HG02610 (cell line): ENCODE measurements around the gene XRCC6.
"Not testable (repeated sequence)": the region's sequence is repeated elsewhere in the genome, so short reads cannot be mapped to it uniquely, and the experiment has no call there.

Experiments
- ATAC-seq: cut with Tn5 transposase; IDR thresholded peaks from one replicate; pipeline ENCODE4 v1.9.1; 2021; ENCODE audit warnings: mild to moderate bottlenecking, moderate library complexity; ENCODE audit not compliant: unreplicated experiment

The XRCC6 gene

DNA sequence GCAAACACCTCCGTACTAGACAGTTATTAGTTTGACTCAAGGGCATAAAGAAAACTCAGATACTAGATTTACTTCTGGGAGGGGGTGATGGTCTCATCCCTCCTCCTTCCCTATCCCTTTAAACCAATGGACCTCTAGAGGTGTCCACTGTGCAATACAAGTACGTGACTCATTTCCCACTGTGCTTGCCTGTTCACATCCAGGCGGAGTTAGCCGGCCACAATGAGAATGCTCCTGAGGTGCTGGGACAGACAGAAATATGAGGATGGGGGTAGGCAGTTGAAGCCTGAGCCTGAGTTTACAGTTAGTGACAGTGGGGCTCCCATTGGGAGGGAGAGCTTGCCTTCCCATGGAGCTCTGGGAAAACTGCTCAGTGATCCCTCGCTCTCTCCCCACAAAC, 23.0 kb upstream of the XRCC6 start:
- no peak for ATAC-seq

DNA sequence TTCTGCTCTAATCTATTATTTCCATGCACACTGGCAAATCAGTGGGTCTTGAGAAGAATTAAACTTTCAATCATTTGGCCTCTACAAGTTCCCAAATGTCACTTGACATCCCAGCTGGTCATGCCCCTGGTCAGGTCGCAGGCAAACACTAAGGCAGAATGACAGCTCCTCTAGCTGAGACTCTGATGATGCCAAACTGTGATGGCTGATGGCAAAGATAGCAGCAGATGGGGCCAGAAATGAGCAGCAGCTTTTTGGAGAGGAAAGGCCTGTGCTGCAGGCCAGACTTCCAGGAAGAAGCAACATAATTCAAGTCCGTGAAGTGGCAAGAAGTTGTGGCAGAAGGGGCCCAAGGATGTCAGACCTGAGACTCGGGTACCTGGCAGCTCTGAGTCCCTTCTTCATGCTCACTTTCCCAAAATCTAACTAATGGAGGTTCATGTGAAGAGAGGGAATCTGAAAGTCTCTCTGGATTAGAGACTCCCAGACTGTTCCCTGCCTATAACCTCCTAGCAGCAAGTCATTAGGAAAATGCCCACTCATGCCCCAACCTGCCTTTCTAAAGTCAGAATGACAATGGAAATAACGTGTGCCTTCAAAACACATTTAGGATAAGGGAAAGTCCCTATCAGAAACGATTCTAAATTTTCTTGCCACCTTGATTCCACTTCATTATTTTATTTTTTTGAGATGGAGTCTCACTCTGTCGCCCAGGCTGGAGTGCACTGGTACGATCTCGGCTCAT, 22.0 kb upstream of the XRCC6 start:
- no peak for ATAC-seq

GRCh38 chr22:41600976-41601375, 20.1 kb upstream of the XRCC6 start:
- no peak for ATAC-seq

GRCh38 chr22:41603873-41604332, 17.2 kb upstream of the XRCC6 start:
- ATAC-seq = peak; percentile 95

DNA sequence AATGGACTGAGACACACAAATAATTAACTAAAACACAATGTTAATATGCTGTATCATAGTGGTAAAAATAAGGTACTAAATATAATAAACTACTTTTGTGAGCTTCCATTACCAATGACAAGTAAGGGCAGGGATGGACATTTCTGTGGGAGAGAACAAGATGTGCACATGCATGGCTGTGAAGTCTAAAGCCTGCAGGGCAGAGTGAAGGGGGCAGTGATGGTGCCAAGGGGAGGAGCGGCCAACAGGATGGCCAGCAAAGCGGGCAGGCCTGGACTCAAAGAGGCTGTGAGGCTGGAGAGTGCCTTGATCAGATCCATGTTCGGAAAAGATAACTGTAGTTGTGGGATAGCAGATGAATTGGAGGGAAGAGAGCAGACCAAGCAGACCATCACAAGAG, 12.7 kb upstream of the XRCC6 start:
- no peak for ATAC-seq

DNA sequence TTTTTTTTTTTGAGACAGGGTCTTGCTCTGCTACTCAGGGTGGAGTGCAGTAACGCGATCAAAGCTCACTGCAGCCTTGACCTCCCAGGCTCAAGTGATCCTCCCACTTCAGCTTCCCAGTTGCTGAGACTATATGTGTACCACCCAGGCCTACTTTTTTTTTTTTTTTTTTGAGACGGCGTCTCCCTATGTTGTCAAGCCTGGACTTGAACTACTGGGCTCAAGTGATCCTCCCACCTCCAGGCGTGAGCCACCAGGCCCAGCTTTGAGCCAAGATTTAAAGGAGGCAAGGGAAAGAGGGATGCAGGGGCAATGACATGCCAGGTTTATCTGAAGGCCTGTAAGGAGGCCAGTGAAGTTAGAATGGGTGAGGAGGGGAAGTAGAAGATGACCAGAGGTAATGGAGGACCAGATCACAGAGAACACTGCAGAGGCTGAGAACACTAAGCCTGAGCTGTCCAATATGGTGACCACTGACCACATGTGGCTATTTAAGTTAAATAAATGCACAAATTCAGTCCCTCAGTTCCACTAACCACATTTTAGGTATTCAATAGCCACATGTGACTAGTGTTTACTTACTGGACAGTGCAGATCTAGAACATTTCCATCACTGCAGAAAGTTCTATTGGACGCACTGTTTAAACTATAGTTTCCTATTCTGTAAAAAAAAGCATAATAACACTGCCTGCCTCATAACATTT, 8.3 kb upstream of the XRCC6 start:
- ATAC-seq = no peak

GRCh38 chr22:41613456-41613855, 7.6 kb upstream of the XRCC6 start:
- ATAC-seq = no peak

- no peak for ATAC-seq
Observed at GRCh38 chr22:41619979-41620588, 1.0 kb upstream of the XRCC6 start.

GRCh38 chr22:41620589-41621098, 451 bp upstream of the XRCC6 start, which contains the start of gene DESI1:
Gene DESI1, minus strand, starts transcription at chr22:41621043. Its CDS starts 204 bp downstream, at chr22:41620839.
- ATAC-seq = peak; percentile 7

GRCh38 chr22:41621911-41622179, 750 bp downstream of the XRCC6 start:
- no peak for ATAC-seq

DNA sequence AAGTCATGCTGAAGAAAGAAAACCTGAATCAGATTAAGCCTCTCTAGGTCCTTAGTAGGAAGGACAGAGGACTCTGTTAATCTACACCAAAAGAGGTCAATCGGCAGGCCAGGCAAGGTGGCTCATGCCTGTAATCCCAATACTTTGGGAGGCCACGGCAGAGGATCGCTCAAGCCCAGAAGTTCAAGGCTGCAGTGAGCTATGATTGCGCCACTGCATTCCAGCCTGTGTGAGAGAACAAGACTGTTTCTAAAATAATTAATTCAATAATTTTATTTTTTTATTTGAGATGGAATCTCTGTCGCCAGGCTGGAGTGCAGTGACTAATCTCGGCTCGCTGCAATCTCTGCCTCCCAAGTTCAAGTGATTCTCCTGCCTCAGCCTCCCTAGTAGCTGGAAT, 4.5 kb downstream of the XRCC6 start:
- ATAC-seq = no peak

DNA sequence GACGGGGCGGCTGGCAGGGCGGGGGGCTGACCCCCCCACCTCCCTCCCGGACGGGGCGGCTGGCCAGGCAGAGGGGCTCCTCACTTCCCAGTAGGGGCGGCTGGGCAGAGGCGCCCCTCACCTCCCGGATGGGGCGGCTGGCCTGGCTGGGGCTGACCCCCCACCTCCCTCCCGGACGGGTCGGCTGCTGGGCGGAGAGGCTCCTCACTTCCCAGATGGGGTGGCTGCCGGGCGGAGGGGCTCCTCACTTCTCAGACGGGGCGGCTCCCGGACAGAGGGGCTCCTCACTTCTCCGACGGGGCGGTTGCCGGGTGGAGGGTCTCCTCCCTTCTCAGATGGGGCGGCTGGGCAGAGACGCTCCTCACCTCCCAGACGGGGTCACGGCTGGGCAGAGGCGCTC, 10.0 kb downstream of the XRCC6 start:
- ATAC-seq = not testable (repeated sequence)

- ATAC-seq = not testable (repeated sequence)
Observed at GRCh38 chr22:41631615-41632014, 10.5 kb downstream of the XRCC6 start.

DNA sequence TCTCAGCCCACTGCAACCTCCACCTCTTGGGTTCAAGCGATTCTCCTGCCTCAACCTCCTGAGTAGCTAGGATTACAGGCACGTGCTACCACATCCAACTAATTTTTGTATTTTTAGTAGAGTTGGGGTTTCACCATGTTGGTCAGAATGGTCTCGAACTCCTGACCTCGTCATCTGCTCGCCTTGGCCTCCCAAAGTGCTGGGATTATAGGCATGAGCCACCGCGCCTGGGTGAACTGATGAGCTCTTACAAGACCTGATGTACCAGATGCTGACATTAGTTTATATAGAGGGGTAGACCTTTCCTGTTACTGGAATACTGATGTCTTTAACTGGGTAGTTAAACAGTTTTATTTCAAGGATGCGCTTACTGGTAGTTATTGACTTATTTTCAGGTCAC, 13.5 kb downstream of the XRCC6 start:
- ATAC-seq = not testable (repeated sequence)

- no peak for ATAC-seq
Observed at GRCh38 chr22:41636467-41636866, 15.4 kb downstream of the XRCC6 start.

- ATAC-seq = not testable (repeated sequence)
Observed at GRCh38 chr22:41637623-41638022, 16.5 kb downstream of the XRCC6 start.

DNA sequence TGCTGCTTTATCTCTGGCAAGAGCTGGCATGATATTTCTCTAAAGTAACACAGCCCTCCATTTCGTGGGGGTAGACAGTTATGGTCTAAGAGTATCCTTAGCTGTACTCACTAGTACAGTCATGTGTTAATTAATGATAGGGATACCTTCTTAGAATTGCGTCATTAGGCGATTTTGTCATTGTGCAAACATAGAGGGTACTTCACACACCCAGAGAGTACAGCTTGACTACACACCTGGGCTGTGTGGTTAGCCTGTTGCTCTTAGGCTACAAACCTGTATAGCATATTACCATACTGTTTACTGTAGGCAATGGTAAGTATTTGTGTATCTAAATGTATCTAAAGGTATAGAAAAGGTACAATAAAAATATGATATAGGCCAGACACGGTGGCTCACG, 17.0 kb downstream of the XRCC6 start:
- ATAC-seq = no peak

DNA sequence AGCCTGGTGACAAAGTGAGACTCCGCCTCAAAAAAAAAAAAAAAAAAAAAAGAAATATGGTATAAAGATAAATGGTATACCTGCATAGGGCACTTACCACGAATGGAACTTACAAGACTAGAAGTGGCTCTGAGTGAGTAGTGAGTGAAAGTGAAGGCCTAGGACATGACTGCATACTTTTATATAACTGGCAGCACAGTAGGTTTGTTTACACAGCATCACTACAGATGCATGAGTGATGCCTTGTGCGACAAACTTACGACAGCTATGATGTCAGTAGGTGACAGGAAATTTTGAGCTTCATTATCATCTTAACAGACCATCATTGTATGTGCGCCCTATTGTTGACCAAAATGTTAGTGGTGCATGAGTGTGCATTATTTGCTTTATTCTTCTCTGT, 17.7 kb downstream of the XRCC6 start:
- no peak for ATAC-seq

DNA sequence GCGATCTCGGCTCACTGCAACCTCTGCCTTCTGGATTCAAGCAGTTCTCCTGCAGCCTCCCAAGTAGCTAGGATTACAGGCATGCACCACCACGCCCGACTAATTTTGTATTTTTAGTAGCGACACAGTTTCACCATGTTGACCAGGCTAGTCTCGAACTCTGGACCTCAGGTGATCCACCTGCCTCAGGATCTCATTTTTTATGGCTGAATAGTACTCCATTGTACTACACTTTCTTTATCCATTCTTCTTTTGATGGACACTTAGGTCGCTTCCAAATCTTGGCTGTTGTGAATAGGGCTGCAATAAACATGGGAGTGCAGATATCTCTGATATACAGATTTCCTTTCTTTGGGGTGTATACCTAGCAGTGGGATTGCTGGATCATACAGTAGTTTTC, 20.8 kb downstream of the XRCC6 start:
- ATAC-seq = no peak

DNA sequence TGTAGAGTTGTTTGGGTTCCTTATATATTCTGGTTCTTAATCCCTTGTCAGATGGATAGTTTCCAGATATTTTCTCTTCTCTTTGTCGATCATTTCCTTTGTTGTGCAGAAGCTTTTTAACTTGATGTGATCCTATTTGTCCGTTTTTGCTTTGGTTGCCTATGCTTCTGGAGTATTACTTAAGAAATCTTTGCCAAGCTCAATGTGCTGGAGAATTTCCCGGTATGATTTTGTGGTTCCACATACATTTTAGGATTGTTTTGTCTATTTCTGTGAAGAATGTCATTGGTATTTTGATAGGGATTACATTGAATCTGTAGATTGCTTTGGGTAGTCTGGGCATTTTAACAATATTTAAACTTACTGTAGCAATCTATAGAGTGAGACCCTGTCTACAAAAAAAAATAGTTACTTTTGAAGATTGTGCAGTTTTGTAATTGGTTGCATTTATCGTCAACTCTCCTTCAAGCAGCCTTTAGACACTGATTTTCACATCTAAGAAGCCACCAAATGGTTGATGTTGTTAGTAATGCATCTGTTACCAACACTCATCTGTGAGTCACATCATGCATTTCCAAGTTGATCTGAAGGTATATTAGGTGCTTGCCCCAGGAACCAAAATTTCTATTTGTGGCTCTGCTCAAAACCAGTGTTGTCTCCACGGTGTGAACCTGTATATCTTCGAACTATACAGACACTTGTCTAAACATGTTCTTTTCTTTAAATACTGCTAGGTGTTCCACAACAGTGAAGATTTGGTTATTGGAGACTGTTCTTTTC, 21.4 kb downstream of the XRCC6 start:
- no peak for ATAC-seq

DNA sequence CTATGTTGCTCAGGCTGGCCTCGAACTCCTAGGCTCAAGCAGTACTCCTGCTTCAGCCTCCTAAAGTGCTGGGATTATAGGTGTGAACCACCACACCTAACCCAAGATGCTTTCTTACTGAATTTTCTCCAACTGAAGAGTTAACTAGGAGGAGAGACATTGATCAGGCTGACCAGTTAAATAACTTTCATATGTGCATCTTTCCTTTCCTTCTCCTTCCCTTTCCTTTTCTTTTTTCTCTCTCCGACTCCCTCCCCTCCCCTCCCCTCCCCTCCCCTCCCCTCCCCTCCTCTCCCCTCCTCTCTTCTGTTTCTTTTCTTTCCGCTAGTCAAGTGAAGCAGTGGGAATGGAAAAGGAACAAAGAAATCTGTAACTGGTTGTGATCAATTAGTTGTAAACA, 26.7 kb downstream of the XRCC6 start:
- ATAC-seq = no peak
